ENCODE data around the gene TAC3. TPM values are rescaled to one million over a fixed set of nuclear protein-coding genes. Genes with fewer than 3 reads are reported as not detected.
"Not testable (repeated sequence)": the region's sequence is repeated elsewhere in the genome, so short reads cannot be mapped to it uniquely, and the experiment has no call there.

The TAC3 gene
- total and polyA plus RNA-seq, 2 donors = 2.6 to 21.2 TPM

GRCh38 chr12:56980268-56980667, 36.1 kb downstream of the TAC3 start:
- no peaks in the 10 kb centered on the region for H3K4me1 ChIP-seq (ENCODE audit: insufficient read depth)
- DNase-seq (ENCODE audit: extremely low spot score) = no peak
- no peak overlapping the region for H3K4me3 ChIP-seq (ENCODE audit: low read depth, low read length)
- no peak overlapping the region for H3K27ac ChIP-seq (ENCODE audit: low read depth)
- 95% methylated on average over 6 of the region's 6 CpGs for WGBS
- no peaks in the 10 kb centered on the region for H3K36me3 ChIP-seq (ENCODE audit: insufficient read depth)

GRCh38 chr12:56979628-56980027, 36.7 kb downstream of the TAC3 start:
- no peak for DNase-seq (ENCODE audit: extremely low spot score)
- Histone ChIP-seq H3K4me1 (ENCODE audit: insufficient read depth) (no peaks in the 10 kb centered on the region), H3K27ac (ENCODE audit: low read depth) (no peak overlapping the region), H3K4me3 (ENCODE audit: low read depth, low read length) (no peak overlapping the region), H3K36me3 (ENCODE audit: insufficient read depth) (no peaks in the 10 kb centered on the region)
- WGBS = 96% methylated on average over 3 of the region's 3 CpGs

GRCh38 chr12:56978397-56979138, 37.8 kb downstream of the TAC3 start:
- 88% methylated on average over 3 of the region's 3 CpGs for WGBS
- Histone ChIP-seq H3K4me1 (ENCODE audit: insufficient read depth) (no peaks in the 10 kb centered on the region), H3K27ac (ENCODE audit: low read depth) (no peak overlapping the region), H3K4me3 (ENCODE audit: low read depth, low read length) (no peak overlapping the region), H3K36me3 (ENCODE audit: insufficient read depth) (no peaks in the 10 kb centered on the region)
- DNase-seq (ENCODE audit: extremely low spot score) = no peak

- not testable (repeated sequence) for H3K4me3 ChIP-seq (ENCODE audit: low read depth, low read length); H3K27ac ChIP-seq (ENCODE audit: low read depth); H3K36me3 ChIP-seq (ENCODE audit: insufficient read depth); H3K4me1 ChIP-seq (ENCODE audit: insufficient read depth); DNase-seq (ENCODE audit: extremely low spot score)
- WGBS = 85% methylated on average over 4 of the region's 4 CpGs
These were observed 39.0 kb downstream of the TAC3 start for GRCh38 chr12:56977361-56977760.

GRCh38 chr12:56974224-56974623, 42.1 kb downstream of the TAC3 start:
- not testable (repeated sequence) for H3K27ac ChIP-seq (ENCODE audit: low read depth); H3K36me3 ChIP-seq (ENCODE audit: insufficient read depth); H3K4me3 ChIP-seq (ENCODE audit: low read depth, low read length); H3K4me1 ChIP-seq (ENCODE audit: insufficient read depth); DNase-seq (ENCODE audit: extremely low spot score)
- 92% methylated on average over 3 of the region's 3 CpGs for WGBS

- not testable (repeated sequence) for DNase-seq (ENCODE audit: extremely low spot score); H3K4me1 ChIP-seq (ENCODE audit: insufficient read depth); H3K27ac ChIP-seq (ENCODE audit: low read depth); H3K4me3 ChIP-seq (ENCODE audit: low read depth, low read length); H3K36me3 ChIP-seq (ENCODE audit: insufficient read depth)
- WGBS = 46% methylated on average over 6 of the region's 6 CpGs
These were observed 47.4 kb downstream of the TAC3 start for GRCh38 chr12:56968910-56969309.

GRCh38 chr12:56965997-56966642, 50.2 kb downstream of the TAC3 start:
- not testable (repeated sequence) for H3K27ac ChIP-seq (ENCODE audit: low read depth); H3K36me3 ChIP-seq (ENCODE audit: insufficient read depth); DNase-seq (ENCODE audit: extremely low spot score); H3K4me1 ChIP-seq (ENCODE audit: insufficient read depth); H3K4me3 ChIP-seq (ENCODE audit: low read depth, low read length)
- WGBS = 93% methylated on average over 15 of the region's 15 CpGs

- not testable (repeated sequence) for H3K4me3 ChIP-seq (ENCODE audit: low read depth, low read length); H3K4me1 ChIP-seq (ENCODE audit: insufficient read depth); DNase-seq (ENCODE audit: extremely low spot score); H3K36me3 ChIP-seq (ENCODE audit: insufficient read depth); H3K27ac ChIP-seq (ENCODE audit: low read depth)
- WGBS = 98% methylated on average over 4 of the region's 4 CpGs
These were observed 51.2 kb downstream of the TAC3 start for GRCh38 chr12:56965124-56965523.

- not testable (repeated sequence) for H3K36me3 ChIP-seq (ENCODE audit: insufficient read depth); DNase-seq (ENCODE audit: extremely low spot score); H3K27ac ChIP-seq (ENCODE audit: low read depth); H3K4me3 ChIP-seq (ENCODE audit: low read depth, low read length); H3K4me1 ChIP-seq (ENCODE audit: insufficient read depth)
- WGBS = 90% methylated on average over 14 of the region's 27 CpGs
These were observed 52.8 kb downstream of the TAC3 start for GRCh38 chr12:56963557-56963956.

GRCh38 chr12:56962247-56962646, 54.1 kb downstream of the TAC3 start:
- not testable (repeated sequence) for DNase-seq (ENCODE audit: extremely low spot score); H3K4me3 ChIP-seq (ENCODE audit: low read depth, low read length); H3K27ac ChIP-seq (ENCODE audit: low read depth); H3K36me3 ChIP-seq (ENCODE audit: insufficient read depth); H3K4me1 ChIP-seq (ENCODE audit: insufficient read depth)
- 67% methylated on average over 4 of the region's 4 CpGs for WGBS

Other genes with a start within 250 kb of the TAC3 start
- gene SDR9C7, start 82.1 kb downstream of the TAC3 start, total RNA-seq = not detected
- gene SDR9C7, start 82.1 kb downstream of the TAC3 start, polyA plus RNA-seq = 0.16 TPM
- 0.58 TPM for gene RDH16, start 58.9 kb downstream of the TAC3 start, total RNA-seq
- gene RDH16, start 58.9 kb downstream of the TAC3 start, polyA plus RNA-seq = 0.32 TPM
- 6.8 TPM for gene ZBTB39, start 10.0 kb downstream of the TAC3 start, total RNA-seq
- 4.1 TPM for gene ZBTB39, start 10.0 kb downstream of the TAC3 start, polyA plus RNA-seq
- gene MYO1A, start 33.6 kb upstream of the TAC3 start, total RNA-seq = 0.16 TPM
- gene MYO1A, start 33.6 kb upstream of the TAC3 start, polyA plus RNA-seq = 0.18 TPM
- 18.0 TPM for gene NEMP1, start 62.3 kb upstream of the TAC3 start, total RNA-seq
- gene NEMP1, start 62.3 kb upstream of the TAC3 start, polyA plus RNA-seq = 8.5 TPM
- gene NAB2, start 72.6 kb upstream of the TAC3 start, total RNA-seq = 25.6 TPM
- gene NAB2, start 72.6 kb upstream of the TAC3 start, polyA plus RNA-seq = 39.1 TPM
- gene STAT6, start 94.8 kb upstream of the TAC3 start, total RNA-seq = 60.5 TPM
- 172 TPM for gene STAT6, start 94.8 kb upstream of the TAC3 start, polyA plus RNA-seq
- gene LRP1, start 112.0 kb upstream of the TAC3 start, total RNA-seq = 146 TPM
- 141 TPM for gene LRP1, start 112.0 kb upstream of the TAC3 start, polyA plus RNA-seq
- not detected for gene LRP1-AS, start 131.1 kb upstream of the TAC3 start, total RNA-seq
- gene LRP1-AS, start 131.1 kb upstream of the TAC3 start, polyA plus RNA-seq = not detected
- 0.79 TPM for gene NXPH4, start 200.3 kb upstream of the TAC3 start, total RNA-seq
- gene NXPH4, start 200.3 kb upstream of the TAC3 start, polyA plus RNA-seq = 0.28 TPM
- 62.8 TPM for gene SHMT2, start 213.2 kb upstream of the TAC3 start, total RNA-seq
- gene SHMT2, start 213.2 kb upstream of the TAC3 start, polyA plus RNA-seq = 69.8 TPM
- gene STAC3, start 234.7 kb upstream of the TAC3 start, total RNA-seq = 13.5 TPM
- 1.1 TPM for gene STAC3, start 234.7 kb upstream of the TAC3 start, polyA plus RNA-seq